ENCODE data around the gene KIF5A. TPM values are rescaled to one million over a fixed set of nuclear protein-coding genes. Genes with fewer than 3 reads are reported as not detected.

KIF5A gene
- 0.12 and 0.35 TPM in 2 replicates for total RNA-seq
- 0.05 and 0.07 TPM in 2 replicates for polyA plus RNA-seq
- polyA plus RNA-seq (2011; cell fraction: cytosol; rRNA removed): 0.05 and 0.06 TPM in 2 replicates
- polyA plus RNA-seq (2011; cell fraction: nucleus; rRNA removed): 0.36 and 0.75 TPM in 2 replicates
- polyA plus RNA-seq (2012): 0.37 and 0.59 TPM in 2 replicates
- polyA minus RNA-seq: 0.13 and 0.34 TPM in 2 replicates
- polyA minus RNA-seq (2011; cell fraction: cytosol; rRNA and poly(A)+ RNA removed): not detected
- polyA minus RNA-seq (2011; cell fraction: nucleus; rRNA and poly(A)+ RNA removed): 0.05 and 0.19 TPM in 2 replicates
- Bru-seq, nascent RNA: percentile 20 among the genes with signal in this experiment
- BruChase-seq, experiment 1, labeled RNA remaining after a 6-hour chase: percentile 14 among the genes with signal in this experiment
- BruChase-seq, experiment 2, labeled RNA remaining after a 2-hour chase: percentile 14 among the genes with signal in this experiment
- long read RNA-seq: 0 reads

DNA sequence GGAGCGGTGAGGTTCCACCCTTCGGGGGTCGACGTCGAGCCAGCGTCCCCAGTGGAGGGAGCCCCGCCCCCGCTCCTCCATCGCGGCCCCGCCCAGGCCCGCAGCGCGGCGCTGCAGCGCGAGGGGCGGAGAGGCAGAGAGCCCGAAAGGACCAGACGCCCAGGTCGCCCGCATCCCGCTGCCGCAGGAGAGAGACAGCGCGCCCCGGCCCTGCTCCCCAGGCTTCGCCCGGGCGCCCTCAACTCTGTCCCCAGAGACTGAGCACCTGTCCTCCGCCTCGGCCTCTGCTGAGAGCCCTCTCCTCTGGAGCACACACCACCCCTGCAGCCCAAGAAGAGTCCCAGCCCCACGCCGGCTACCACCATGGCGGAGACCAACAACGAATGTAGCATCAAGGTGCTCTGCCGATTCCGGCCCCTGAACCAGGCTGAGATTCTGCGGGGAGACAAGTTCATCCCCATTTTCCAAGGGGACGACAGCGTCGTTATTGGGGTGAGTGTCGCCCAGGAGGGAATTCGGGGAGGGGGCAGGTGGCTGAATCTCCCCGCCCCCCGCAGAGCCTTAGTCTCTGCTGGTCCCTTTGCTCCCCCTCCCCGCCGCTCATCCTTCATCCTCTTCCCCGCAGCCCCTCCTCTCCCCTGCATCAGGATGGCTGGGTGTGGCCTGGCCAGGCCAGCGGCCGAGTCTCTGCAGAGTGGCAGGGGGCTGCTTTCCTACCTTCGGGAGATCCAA is at the start of gene KIF5A:
KIF5A (plus strand) TSS at position 136 of the 732 bp plus-strand sequence; CDS start at position 364, 228 bp downstream.
- no peaks in the 10 kb centered on the region for H3K9me3 ChIP-seq (replicated peaks; ENCODE audit: control insufficient read depth, insufficient read depth, low read length)
- no peak for FAIRE-seq
- no peak within 1 kb of the TSS for H3K27ac ChIP-seq (ENCODE audit: insufficient read depth, low read depth, low read length)
- DNase-seq (ENCODE audit: low read depth, low spot score): no peak
- H4K20me1 ChIP-seq (replicated peaks; ENCODE audit: control insufficient read depth, extremely low read depth, insufficient read depth, low read length): no peaks in the 10 kb centered on the region
- ChIA-PET POLR2A (no interaction called here), CTCF (no interaction called here)
- peaks cover 9% of the 10 kb centered on the region for H3K4me1 ChIP-seq (ENCODE audit: control insufficient read depth, extremely low read depth, insufficient read depth, low read length)
- H3K27me3 ChIP-seq (ENCODE audit: control insufficient read depth in 2 of 2, insufficient read depth in 2 of 2, low read length in 2 of 2): peaks cover 51 to 52% of the 10 kb centered on the region in 2 experiments
- H3K9ac ChIP-seq (replicated peaks; ENCODE audit: extremely low read depth, insufficient read depth, low read length): no peak within 1 kb of the TSS
- H3K36me3 ChIP-seq (ENCODE audit: control insufficient read depth in 2 of 2, extremely low read depth in 1 of 2, insufficient read depth in 2 of 2, low read length in 2 of 2): no peaks in the 10 kb centered on the region
- H3K4me3 ChIP-seq (replicated peaks in 1 of 3; ENCODE audit: insufficient read depth in 1 of 3, low read depth in 1 of 3, low read length in 3 of 3): peak within 1 kb of the TSS in 1 of 3 experiments; percentile 0
- TF ChIP-seq POLR2AphosphoS5 (IDR thresholded peaks at IDR 0.05; ENCODE audit: insufficient read depth, low read depth, low read length): no peak
- TF ChIP-seq GATA2 (IDR thresholded peaks at IDR 0.05; ENCODE audit: insufficient read depth, insufficient read length, low read depth, low read length): no peak
- TF ChIP-seq, protein P1, sequence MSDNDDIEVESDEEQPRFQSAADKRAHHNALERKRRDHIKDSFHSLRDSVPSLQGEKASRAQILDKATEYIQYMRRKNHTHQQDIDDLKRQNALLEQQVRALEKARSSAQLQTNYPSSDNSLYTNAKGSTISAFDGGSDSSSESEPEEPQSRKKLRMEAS (IDR thresholded peaks at IDR 0.05; ENCODE audit: insufficient read depth, insufficient read length): no peak
- no peak for TF ChIP-seq MYC (IDR thresholded peaks at IDR 0.05; ENCODE audit: low read depth, low read length)
- TF ChIP-seq JUN (IDR thresholded peaks at IDR 0.05; ENCODE audit: borderline replicate concordance, insufficient read depth, insufficient read length, low read depth): no peak
- no peak for TF ChIP-seq FOS (IDR thresholded peaks at IDR 0.05; ENCODE audit: borderline replicate concordance, insufficient read depth, low read length)
- TF ChIP-seq POLR2A (IDR thresholded peaks at IDR 0.05; ENCODE audit: low read depth, low read length): no peak
- TF ChIP-seq, protein P2, sequence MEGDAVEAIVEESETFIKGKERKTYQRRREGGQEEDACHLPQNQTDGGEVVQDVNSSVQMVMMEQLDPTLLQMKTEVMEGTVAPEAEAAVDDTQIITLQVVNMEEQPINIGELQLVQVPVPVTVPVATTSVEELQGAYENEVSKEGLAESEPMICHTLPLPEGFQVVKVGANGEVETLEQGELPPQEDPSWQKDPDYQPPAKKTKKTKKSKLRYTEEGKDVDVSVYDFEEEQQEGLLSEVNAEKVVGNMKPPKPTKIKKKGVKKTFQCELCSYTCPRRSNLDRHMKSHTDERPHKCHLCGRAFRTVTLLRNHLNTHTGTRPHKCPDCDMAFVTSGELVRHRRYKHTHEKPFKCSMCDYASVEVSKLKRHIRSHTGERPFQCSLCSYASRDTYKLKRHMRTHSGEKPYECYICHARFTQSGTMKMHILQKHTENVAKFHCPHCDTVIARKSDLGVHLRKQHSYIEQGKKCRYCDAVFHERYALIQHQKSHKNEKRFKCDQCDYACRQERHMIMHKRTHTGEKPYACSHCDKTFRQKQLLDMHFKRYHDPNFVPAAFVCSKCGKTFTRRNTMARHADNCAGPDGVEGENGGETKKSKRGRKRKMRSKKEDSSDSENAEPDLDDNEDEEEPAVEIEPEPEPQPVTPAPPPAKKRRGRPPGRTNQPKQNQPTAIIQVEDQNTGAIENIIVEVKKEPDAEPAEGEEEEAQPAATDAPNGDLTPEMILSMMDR (IDR thresholded peaks at IDR 0.05; ENCODE audit: extremely low read depth in 1 of 2, insufficient read depth in 1 of 2, low read depth in 1 of 2, low read length in 2 of 2): no peak
- no peak for TF ChIP-seq EZH2 (IDR thresholded peaks at IDR 0.05; ENCODE audit: borderline replicate concordance, low read depth, low read length, severe bottlenecking)
- BruUV-seq (replicated peaks): no TSS peak
- no peaks in the 10 kb centered on the region for H3K9me1 ChIP-seq (replicated peaks; ENCODE audit: control insufficient read depth, extremely low read depth, insufficient read depth, low read length)
- intact Hi-C loops (cut with micrococcal nuclease) (loop anchor here (5.0 kb wide), 1 partner anchor 142 kb away; the partner anchor contains the start of gene OS9), dilution Hi-C loops (cut with MboI; ENCODE audit: extremely low pct_ligation_motif_present, low sequenced_read_pairs) (no loop called here)
- H2AFZ ChIP-seq (ENCODE audit: low read depth, low read length): peak within 1 kb of the TSS; percentile 46
- peak within 1 kb of the TSS; percentile 40 for H3K4me2 ChIP-seq (ENCODE audit: insufficient read depth, low read length)
- H3K79me2 ChIP-seq (ENCODE audit: control insufficient read depth, insufficient read depth, low read length): peaks cover 18% of the 10 kb centered on the region

All from endothelial cell of umbilical vein (primary cell).